SJCRH30 (cell line): Measurements from ENCODE around the gene ZNF423. TPM values are rescaled to one million over a fixed set of nuclear protein-coding genes. Genes with fewer than 3 reads are reported as not detected.
"Not testable (repeated sequence)": the region's sequence is repeated elsewhere in the genome, so short reads cannot be mapped to it uniquely, and the experiment has no call there.

ENCODE experiments used
- DNase-seq, 2 experiments: peaks; one replicate each; pipeline ENCODE4 v3.0.0-alpha.2; 2015 to 2020
- H3K27ac ChIP-seq: fragments of 250-450 bp; sonication (Bioruptor Pico); 2 replicates; pipeline ENCODE4 v1.5.1; 2020; ENCODE audit warnings: mild to moderate bottlenecking, moderate library complexity
- H3K27me3 ChIP-seq: fragments of 250-450 bp; sonication (Bioruptor Pico); 2 replicates; pipeline ENCODE4 v1.5.1; 2020; ENCODE audit warnings: mild to moderate bottlenecking, moderate library complexity
- H3K36me3 ChIP-seq: fragments of 250-450 bp; sonication (Bioruptor Pico); 2 replicates; pipeline ENCODE4 v1.5.1; 2020; ENCODE audit warnings: mild to moderate bottlenecking, moderate library complexity
- H3K4me1 ChIP-seq: fragments of 250-450 bp; sonication (Bioruptor Pico); 2 replicates; pipeline ENCODE4 v1.5.1; 2020; ENCODE audit warnings: mild to moderate bottlenecking, moderate library complexity
- H3K4me3 ChIP-seq: fragments of 250-450 bp; sonication (Bioruptor Pico); 2 replicates; pipeline ENCODE4 v1.5.1; 2020; ENCODE audit warnings: mild to moderate bottlenecking, moderate library complexity
- H3K9me3 ChIP-seq: fragments of 250-450 bp; sonication (Bioruptor Pico); replicated peaks from 2 replicates; pipeline ENCODE4 v1.5.1; 2020; ENCODE audit warnings: mild to moderate bottlenecking, moderate library complexity
- total RNA-seq: library from RNA; depleted of rRNA; stranded (reverse); fragments of >200 nt; shearing (Covaris generic); gene quantifications from 2 replicates; pipeline ENCODE4 v1.2.3, GENCODE V29; 2014

Gene ZNF423
- total RNA-seq, 1 experiment from 2014 or later: 7.9 TPM

DNA sequence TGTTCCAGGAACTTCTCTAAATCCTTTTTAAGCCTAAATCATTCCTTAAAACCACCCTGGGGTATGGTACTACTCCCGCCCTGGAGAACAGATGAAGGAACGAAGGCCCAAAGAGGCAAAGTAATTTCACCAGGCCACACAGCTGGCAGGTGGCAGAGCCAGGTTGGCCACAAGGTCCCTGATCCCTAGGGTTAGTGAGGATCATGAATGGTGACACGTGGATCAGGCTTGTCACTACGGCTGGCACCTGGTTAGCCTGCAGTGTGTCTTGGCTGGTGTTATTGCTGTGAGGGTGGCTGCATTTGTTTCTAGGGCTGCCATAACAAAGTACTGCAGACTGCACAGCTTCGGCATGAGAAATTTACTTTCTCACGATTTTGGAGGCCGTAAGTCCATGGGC is 26.0 kb upstream of the ZNF423 start:
- Histone ChIP-seq H3K4me1 (no peaks in the 10 kb centered on the region), H3K36me3 (no peaks in the 10 kb centered on the region), H3K27me3 (peaks cover 8% of the 10 kb centered on the region), H3K9me3 (no peaks in the 10 kb centered on the region), H3K4me3 (no peak overlapping the region), H3K27ac (no peak overlapping the region)
- DNase-seq: no peak

- H3K36me3 ChIP-seq: not testable (repeated sequence)
Observed at GRCh38 chr16:49878540-49878939, 22.6 kb upstream of the ZNF423 start.

DNA sequence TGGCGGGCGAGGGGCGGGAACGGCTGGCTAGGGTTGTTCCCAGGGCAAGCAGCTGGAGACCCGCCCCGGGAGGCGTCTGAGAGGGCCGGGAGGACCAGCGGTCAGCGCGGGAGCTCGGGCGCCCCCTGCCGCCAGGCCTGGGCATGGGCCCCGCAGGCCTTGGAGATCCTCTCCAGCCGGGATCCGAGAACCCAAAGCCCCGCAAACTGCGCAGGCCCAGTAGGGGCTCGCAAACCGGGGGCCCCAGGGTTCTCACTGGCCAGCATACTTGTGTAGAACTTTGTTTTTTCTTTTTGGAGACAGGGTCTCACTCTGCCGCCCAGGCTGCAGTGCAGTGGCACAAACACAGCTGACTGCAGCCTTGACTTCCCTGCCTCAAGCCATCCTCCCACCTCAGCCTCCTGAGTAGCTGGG is 20.8 kb upstream of the ZNF423 start:
- H3K4me3 ChIP-seq: peak overlapping the region; percentile 35
- peaks cover 3% of the 10 kb centered on the region; the same call in 1 of the 2 replicates for H3K4me1 ChIP-seq
- no peaks in the 10 kb centered on the region for H3K9me3 ChIP-seq
- H3K36me3 ChIP-seq: no peaks in the 10 kb centered on the region
- peak; percentile 66 to 71 for DNase-seq
- no peak overlapping the region for H3K27ac ChIP-seq
- H3K27me3 ChIP-seq: peaks cover 4% of the 10 kb centered on the region; the same call in 1 of the 2 replicates

More at GRCh38 chr16:49878540-49878939, 22.6 kb upstream of the ZNF423 start:
- not testable (repeated sequence) for H3K27ac ChIP-seq, H3K9me3 ChIP-seq, H3K4me3 ChIP-seq, H3K27me3 ChIP-seq, DNase-seq, H3K4me1 ChIP-seq

DNA sequence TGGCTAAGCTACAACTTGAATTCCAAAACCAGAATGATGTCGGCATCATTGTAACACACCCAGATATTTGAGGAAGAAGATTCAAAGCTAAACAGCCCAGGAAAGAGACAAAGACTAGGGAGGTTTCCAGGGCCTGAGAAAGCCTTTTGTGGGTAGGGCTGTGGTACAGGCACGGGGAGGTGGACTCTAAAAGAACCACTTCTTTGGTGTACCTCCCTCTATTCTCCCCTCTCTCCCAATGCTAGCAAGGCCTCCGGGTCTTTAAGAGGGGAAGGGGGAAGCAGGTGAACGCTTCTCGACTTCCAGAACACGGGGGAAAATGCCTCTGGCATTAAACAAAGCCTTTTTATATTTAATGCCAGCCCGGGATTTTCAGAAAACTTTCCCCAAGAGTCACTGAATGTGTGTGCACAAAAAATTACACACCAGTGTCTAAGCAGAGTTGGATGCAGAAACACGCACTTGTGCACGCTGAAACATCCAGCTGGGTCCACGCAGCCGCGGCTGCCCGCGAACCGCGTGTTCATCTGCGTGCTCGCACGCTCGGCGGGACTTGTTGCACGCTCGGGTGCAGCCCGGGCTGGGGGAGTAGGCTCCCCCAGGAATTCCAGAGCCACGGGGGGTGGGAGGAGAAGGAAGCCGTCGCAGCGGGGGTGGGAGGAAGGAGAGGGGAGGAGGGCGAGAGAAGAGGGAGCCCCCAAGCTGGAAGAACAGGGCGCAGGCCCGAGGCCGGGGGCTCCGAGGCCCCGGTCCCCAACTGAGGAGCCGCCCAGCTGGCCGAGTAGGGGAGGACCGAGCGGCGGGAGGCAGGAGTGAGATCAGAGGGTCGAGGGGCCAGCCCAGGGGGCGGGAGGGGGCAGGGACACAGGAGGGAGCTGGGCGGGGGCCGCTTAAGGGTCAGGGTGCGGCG is 20.1 kb upstream of the ZNF423 start:
- Histone ChIP-seq H3K9me3 (no peaks in the 10 kb centered on the region), H3K4me1 (peaks cover 3% of the 10 kb centered on the region; the same call in 1 of the 2 replicates), H3K27ac (no peak overlapping the region), H3K36me3 (no peaks in the 10 kb centered on the region), H3K27me3 (0 out of 2 replicates have a peak, but pooled peaks cover 4% of the 10 kb centered on the region), H3K4me3 (peak overlapping the region; percentile 35)
- DNase-seq: peak in 1 of 2 experiments; percentile 9

DNA sequence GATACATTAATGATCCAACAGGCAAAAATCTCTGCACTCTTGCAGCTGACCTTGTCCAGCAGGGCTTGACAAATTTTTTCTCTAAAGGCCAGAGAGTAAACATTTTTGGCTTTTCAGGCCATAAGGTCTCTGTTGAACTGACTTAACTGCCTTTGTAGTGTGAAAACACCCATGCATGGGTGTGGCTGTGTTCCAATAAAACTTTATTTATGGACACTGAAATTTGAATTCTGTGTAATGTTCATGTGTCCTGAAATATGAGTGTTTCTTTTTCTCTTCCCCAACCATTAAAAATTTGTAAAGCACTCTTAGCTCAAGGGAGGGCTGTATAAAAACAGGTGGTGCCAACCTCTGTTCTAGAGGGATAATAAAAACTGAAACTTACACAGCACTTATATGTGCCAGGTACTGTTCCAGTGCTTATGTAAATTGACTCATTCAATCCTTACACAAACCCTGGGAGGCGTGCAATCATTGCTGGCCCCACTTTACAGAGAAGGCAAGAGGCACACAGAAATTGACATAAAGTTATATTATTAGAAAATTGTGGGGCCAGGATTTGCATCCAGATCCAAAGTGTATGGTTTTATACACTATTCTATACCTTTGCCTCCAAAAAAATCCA is 18.8 kb upstream of the ZNF423 start:
- DNase-seq: no peak

GRCh38 chr16:49871824-49872223 is 15.9 kb upstream of the ZNF423 start:
- H3K36me3 ChIP-seq, H3K27me3 ChIP-seq, H3K9me3 ChIP-seq, H3K4me1 ChIP-seq, DNase-seq, H3K27ac ChIP-seq, H3K4me3 ChIP-seq: not testable (repeated sequence)

More for the DNA sequence above, 18.8 kb upstream of the ZNF423 start:
- Histone ChIP-seq H3K9me3 (no peaks in the 10 kb centered on the region), H3K27me3 (0 out of 2 replicates have a peak, but pooled peaks cover 4% of the 10 kb centered on the region), H3K4me3 (no peak overlapping the region), H3K4me1 (peaks cover 3% of the 10 kb centered on the region; the same call in 1 of the 2 replicates), H3K36me3 (no peaks in the 10 kb centered on the region), H3K27ac (no peak overlapping the region)

- H3K27ac ChIP-seq: no peak overlapping the region
- no peak overlapping the region for H3K4me3 ChIP-seq
- no peak for DNase-seq
- H3K36me3 ChIP-seq: no peaks in the 10 kb centered on the region
- no peaks in the 10 kb centered on the region for H3K9me3 ChIP-seq
- H3K27me3 ChIP-seq: 0 out of 2 replicates have a peak, but pooled peaks cover 7% of the 10 kb centered on the region
- no peaks in the 10 kb centered on the region for H3K4me1 ChIP-seq
Observed at GRCh38 chr16:49869731-49870130, 13.8 kb upstream of the ZNF423 start.

GRCh38 chr16:49867796-49868668 is 12.1 kb upstream of the ZNF423 start:
- Histone ChIP-seq H3K9me3 (no peaks in the 10 kb centered on the region), H3K4me3 (no peak overlapping the region), H3K4me1 (no peaks in the 10 kb centered on the region), H3K36me3 (no peaks in the 10 kb centered on the region), H3K27ac (no peak overlapping the region), H3K27me3 (0 out of 2 replicates have a peak, but pooled peaks cover 4% of the 10 kb centered on the region)
- DNase-seq: peak in 1 of 2 experiments; percentile 27

GRCh38 chr16:49867234-49867633 is 11.3 kb upstream of the ZNF423 start:
- no peaks in the 10 kb centered on the region for H3K9me3 ChIP-seq
- no peak overlapping the region for H3K27ac ChIP-seq
- no peaks in the 10 kb centered on the region for H3K36me3 ChIP-seq
- no peak overlapping the region for H3K4me3 ChIP-seq
- H3K27me3 ChIP-seq: 0 out of 2 replicates have a peak, but pooled peaks cover 4% of the 10 kb centered on the region
- peaks cover 2% of the 10 kb centered on the region; the same call in 1 of the 2 replicates for H3K4me1 ChIP-seq
- DNase-seq: no peak

- peak; percentile 39 to 54 for DNase-seq
- Histone ChIP-seq H3K27me3 (0 out of 2 replicates have a peak, but pooled peaks cover 4% of the 10 kb centered on the region), H3K9me3 (no peaks in the 10 kb centered on the region), H3K36me3 (no peaks in the 10 kb centered on the region), H3K4me3 (no peak overlapping the region), H3K4me1 (peaks cover 3% of the 10 kb centered on the region; the same call in 1 of the 2 replicates), H3K27ac (no peak overlapping the region)
Observed at GRCh38 chr16:49866595-49867071, 10.7 kb upstream of the ZNF423 start.

DNA sequence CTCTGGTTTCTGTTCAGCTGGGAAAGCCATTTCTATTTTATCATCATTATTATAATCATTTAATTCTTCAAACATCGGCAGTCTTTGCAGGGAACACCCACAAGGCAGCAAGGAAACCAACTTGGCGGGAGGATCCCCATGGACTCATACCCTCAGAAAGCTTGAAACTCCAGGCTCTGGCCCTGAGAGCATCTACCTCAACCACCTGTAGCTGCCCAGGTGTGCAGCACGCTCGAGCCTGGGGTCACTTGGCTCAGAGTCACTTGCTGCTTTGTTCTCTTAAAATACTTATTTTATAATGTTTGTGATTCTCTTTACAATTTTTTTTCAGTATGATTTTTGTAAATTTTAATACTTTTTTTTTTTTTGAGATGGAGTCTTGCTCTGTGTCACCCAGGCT is 6.8 kb upstream of the ZNF423 start:
- Histone ChIP-seq H3K9me3 (no peaks in the 10 kb centered on the region), H3K27me3 (0 out of 2 replicates have a peak, but pooled peaks cover 4% of the 10 kb centered on the region), H3K4me1 (peaks cover 10% of the 10 kb centered on the region), H3K4me3 (no peak overlapping the region), H3K36me3 (no peaks in the 10 kb centered on the region), H3K27ac (no peak overlapping the region)
- DNase-seq: no peak

DNA sequence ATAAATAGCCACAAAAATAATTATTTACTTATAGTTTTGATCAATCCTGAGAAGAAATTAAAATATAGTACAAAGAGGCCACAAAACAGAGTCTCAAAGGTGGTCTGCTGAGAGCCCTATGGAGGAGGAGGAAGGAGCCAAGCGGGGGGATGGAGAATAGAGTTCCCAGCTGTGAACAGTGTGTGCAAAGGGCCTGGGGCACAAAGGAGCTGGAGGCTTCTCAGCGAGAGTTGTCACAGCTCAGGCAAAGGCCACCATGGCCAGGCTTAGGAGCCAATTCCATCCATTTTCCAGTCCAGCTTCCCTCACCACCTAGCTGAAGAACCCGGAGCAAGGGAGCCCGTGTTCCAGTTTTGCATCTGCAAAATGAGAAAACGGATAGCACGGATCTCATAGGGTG is 5.4 kb upstream of the ZNF423 start:
- no peaks in the 10 kb centered on the region for H3K36me3 ChIP-seq
- peaks cover 10% of the 10 kb centered on the region for H3K4me1 ChIP-seq
- no peak overlapping the region for H3K27ac ChIP-seq
- no peak overlapping the region for H3K4me3 ChIP-seq
- no peak for DNase-seq
- no peaks in the 10 kb centered on the region for H3K27me3 ChIP-seq
- H3K9me3 ChIP-seq: no peaks in the 10 kb centered on the region

DNA sequence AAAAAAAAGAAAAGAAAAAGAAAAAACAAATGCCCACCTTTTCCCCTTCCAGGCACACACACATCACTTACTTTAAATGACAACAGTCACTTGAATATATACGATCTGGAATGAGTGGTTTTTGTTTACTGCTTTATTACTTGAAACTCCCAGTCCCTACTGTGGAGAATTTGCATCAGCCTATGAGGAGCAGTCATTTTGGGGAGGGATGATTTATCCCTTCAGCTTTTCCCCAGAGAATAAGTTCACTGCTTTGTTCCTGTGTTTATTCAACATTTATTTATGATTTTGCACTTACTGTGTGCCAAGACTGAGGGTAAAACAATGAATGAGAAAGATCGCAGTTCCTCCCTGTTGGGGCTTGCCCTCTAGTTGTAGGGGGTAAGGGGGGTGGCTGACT is 4.7 kb upstream of the ZNF423 start:
- Histone ChIP-seq H3K36me3 (no peaks in the 10 kb centered on the region), H3K9me3 (no peaks in the 10 kb centered on the region), H3K4me3 (no peak overlapping the region), H3K4me1 (peaks cover 10% of the 10 kb centered on the region), H3K27ac (no peak overlapping the region), H3K27me3 (no peaks in the 10 kb centered on the region)
- DNase-seq: no peak

DNA sequence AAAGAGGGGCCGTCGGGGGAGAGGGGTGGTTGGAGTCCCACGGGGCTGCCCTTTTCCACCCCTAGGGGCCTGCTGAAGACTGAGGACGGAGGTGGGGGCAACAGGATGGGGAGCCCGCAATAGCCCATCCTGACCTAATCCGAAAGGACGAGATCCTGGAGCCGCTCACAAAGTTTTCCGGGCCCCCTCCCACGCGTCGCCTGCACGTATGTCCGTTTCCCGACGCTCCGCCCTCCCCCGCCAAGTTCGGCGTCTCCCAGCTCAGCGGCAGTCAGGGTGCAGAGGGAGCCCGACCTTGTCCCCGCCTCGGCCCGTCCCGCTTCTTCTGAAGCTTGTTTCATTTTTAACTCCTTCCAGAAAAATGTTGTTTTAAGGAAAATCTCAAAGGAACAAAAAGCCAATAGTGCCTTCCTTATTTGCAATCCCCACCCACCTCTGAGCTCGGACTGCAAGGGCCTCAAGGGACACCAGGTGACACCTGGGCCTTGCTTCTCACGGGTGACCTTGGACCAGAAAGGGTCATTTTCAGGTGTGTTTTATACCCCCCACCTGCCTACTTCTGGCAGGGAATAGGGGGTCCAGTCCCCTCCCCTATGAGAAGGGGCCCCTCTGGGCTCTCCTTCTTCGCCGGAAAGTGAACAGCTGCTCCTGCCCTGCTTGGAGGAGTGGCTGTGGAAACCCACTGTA is 3.4 kb upstream of the ZNF423 start:
- Histone ChIP-seq H3K4me1 (peaks cover 10% of the 10 kb centered on the region), H3K27me3 (no peaks in the 10 kb centered on the region), H3K9me3 (no peaks in the 10 kb centered on the region), H3K27ac (peak overlapping the region; percentile 73), H3K36me3 (no peaks in the 10 kb centered on the region), H3K4me3 (peak overlapping the region; percentile 96)
- peak; percentile 74 to 75 for DNase-seq
